Erythroblast (primary cell): ENCODE measurements around the gene MPZL2.

Experiments used
- DNase-seq, 2 experiments: peaks; one replicate each; lab custom pipeline; 2025; lab: John Stamatoyannopoulos, UW
- GATA1 ChIP-seq: IDR thresholded peaks from 2 replicates; pipeline ENCODE4 v1.6.1; 2011; ENCODE audit warnings: low read depth, mild to moderate bottlenecking, control low read depth, low read length, moderate library complexity
- POLR2A ChIP-seq: IDR thresholded peaks from 2 replicates; pipeline ENCODE4 v1.6.1; 2011; ENCODE audit warnings: mild to moderate bottlenecking, low read length

Gene MPZL2

DNA sequence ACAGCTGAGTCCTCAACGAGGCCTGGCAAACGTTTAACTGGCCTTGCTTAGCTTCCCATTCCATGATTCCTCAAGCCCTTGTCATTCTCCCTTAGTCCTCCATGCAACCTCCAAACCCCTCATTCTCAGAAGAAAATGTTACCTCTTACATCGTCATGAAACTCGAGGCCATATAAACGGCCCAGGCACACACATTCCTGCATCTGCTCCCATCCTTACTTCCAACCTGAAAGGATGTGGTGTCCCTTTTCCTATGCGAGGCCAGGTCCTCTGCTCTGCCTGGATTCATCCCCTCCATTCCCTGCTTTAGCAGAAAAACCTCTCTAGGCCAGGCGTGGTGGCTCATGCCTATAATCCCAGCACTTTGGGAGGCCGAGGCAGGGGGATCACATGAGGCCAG lies 20.9 kb downstream of the MPZL2 start:
- no peak for DNase-seq
- TF ChIP-seq POLR2A, result no peak
- no peak for TF ChIP-seq GATA1

- DNase-seq, result no peak
- TF ChIP-seq GATA1 (no peak), POLR2A (no peak)
Observed at GRCh38 chr11:118241764-118242098, 22.4 kb downstream of the MPZL2 start.

- TF ChIP-seq GATA1 (no peak), POLR2A (no peak)
- DNase-seq, result peak; percentile 34 to 47
Observed at GRCh38 chr11:118240999-118241763, 22.9 kb downstream of the MPZL2 start.

DNA sequence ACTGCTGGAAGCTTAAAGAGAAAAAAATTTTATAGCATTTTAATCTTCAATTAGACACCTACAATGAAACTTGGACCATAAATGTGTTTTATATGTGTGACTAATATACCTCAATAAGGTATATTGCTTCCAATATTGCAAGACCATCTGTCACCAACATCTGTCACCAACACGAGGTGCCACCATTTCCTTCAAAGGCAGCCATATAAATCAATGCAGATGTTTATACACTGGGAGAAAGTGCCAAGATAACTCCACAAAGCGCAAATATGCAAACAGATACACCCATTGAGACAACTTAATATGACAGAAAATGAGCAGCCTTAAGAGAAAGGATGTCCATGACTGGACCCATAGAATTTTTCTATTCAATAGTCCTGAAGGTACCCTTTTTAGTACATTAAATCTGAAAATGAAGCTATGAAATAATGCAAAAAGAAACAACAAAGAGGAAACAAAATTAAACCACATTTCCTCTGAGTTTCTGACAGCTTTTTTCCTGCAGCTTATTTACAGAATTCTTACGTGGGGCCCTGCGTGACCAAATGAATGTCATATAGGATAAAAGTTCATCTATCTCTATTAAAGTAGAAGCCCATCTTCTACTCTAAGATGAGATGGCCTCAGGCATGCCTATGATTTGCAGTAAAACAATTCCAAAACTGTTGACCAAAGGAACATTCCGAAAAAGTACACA lies 24.4 kb downstream of the MPZL2 start:
- DNase-seq, result no peak
- TF ChIP-seq POLR2A, result no peak
- TF ChIP-seq GATA1, result no peak

DNA sequence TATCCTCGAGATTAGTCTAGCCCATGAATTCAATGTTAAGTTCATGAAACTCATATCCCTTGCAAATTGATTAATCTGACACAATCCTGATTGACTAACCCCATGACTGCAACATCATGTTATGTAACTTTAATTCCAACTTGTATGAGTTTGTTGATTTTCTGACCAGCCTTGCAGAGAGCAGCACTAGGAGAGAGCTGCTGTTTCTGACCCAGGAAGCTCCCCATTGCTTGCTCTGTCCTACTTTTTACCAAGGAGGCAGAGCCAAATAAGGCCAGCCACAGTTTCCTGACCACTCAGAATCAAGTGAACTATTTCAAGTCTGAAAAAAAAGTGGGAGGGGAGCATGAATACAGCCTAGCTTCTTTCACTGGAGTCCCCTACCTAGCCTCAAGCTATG lies 25.2 kb downstream of the MPZL2 start:
- DNase-seq, result no peak
- TF ChIP-seq GATA1, result no peak
- TF ChIP-seq POLR2A, result no peak

DNA sequence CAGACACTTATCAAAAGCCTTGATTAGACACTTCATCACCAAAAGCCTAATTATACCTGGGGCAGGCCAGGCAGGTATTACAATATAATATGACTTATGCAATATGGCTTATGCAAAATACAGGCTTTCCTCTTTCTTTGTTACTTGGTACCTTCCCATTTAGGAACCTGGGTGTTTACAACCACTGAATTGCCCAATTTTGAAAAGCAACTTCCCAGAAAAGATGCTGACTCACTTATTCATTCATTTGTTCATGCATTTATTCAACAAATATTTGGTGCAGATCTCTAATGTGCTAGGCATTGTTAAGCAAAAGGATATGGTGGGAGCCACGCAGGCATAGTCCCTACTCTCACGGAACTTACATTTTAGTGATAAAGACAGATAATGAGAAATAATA lies 25.7 kb downstream of the MPZL2 start:
- DNase-seq, result no peak
- no peak for TF ChIP-seq GATA1
- no peak for TF ChIP-seq POLR2A

DNA sequence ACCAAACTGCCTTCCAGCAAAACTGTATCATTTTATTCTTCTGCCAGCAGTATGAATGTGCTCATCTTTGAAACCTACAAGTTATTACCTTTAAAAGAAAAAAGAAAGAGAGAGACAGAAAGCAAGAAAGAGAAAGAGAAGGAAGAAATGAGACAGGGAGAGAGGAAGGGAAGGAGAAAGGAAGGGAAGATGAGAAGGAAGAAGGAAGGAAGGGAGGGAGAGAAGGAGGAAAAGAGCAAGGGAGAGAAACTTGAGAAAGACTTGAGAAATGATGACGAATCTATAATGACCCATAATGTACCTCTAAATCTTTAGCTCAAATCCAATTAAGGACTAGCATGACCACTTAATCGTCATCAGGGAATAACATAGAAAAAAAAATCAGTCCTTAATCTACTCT lies 27.9 kb downstream of the MPZL2 start:
- DNase-seq, result no peak
- TF ChIP-seq GATA1, result no peak
- TF ChIP-seq POLR2A, result no peak

DNA sequence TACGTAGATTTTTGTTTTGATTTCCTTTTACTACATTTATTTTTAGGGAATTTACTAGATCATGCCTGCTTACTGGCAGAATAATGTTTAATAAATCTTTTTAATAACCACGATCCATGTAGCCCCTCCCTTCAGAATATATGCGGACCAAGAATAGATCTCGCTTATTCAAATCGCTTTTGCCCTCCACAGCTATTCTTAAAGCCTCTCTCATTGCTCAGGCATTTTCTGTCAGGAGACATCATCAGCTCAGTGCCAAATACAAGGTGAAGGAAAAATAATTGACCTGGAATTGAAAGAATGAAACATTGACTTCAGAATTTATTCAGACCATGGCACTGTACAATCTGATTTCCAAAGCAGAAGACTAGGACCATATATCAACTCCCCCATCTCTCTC lies 29.3 kb downstream of the MPZL2 start:
- DNase-seq, result no peak
- no peak for TF ChIP-seq GATA1
- TF ChIP-seq POLR2A, result no peak

GRCh38 chr11:118233850-118234249 lies 30.2 kb downstream of the MPZL2 start:
- no peak for TF ChIP-seq POLR2A
- no peak for TF ChIP-seq GATA1
- no peak for DNase-seq

- no peak for DNase-seq
- no peak for TF ChIP-seq GATA1
- no peak for TF ChIP-seq POLR2A
Observed at GRCh38 chr11:118233377-118233776, 30.7 kb downstream of the MPZL2 start.

GRCh38 chr11:118232659-118233058 lies 31.4 kb downstream of the MPZL2 start:
- no peak for TF ChIP-seq GATA1
- no peak for DNase-seq

GRCh38 chr11:118231461-118231860 lies 32.6 kb downstream of the MPZL2 start:
- TF ChIP-seq POLR2A (no peak), GATA1 (no peak)
- no peak for DNase-seq

- TF ChIP-seq GATA1 (no peak), POLR2A (no peak)
- DNase-seq, result no peak
Observed at GRCh38 chr11:118230088-118230487, 34.0 kb downstream of the MPZL2 start.

GRCh38 chr11:118229274-118229847 lies 34.7 kb downstream of the MPZL2 start:
- no peak for DNase-seq
- TF ChIP-seq GATA1, result no peak
- no peak for TF ChIP-seq POLR2A
